ENCODE results near the gene ADAM19.

The ADAM19 gene

GRCh38 chr5:157561110-157561509, 14.5 kb downstream of the ADAM19 start:
- no peak for DNase-seq

- no peak for DNase-seq
Measured at GRCh38 chr5:157559301-157559700, 16.3 kb downstream of the ADAM19 start.

GRCh38 chr5:157558681-157559080, 16.9 kb downstream of the ADAM19 start:
- no peak for DNase-seq

GRCh38 chr5:157558041-157558595, 17.5 kb downstream of the ADAM19 start:
- DNase-seq, result no peak

GRCh38 chr5:157556615-157557418, 18.8 kb downstream of the ADAM19 start:
- no peak for DNase-seq

- no peak for DNase-seq
Measured at GRCh38 chr5:157555037-157555640, 20.4 kb downstream of the ADAM19 start.

- no peak for DNase-seq
Measured at GRCh38 chr5:157554179-157555036, 21.2 kb downstream of the ADAM19 start.

- DNase-seq, result no peak
Measured at GRCh38 chr5:157552650-157553049, 22.9 kb downstream of the ADAM19 start.

- no peak for DNase-seq
Measured at GRCh38 chr5:157550663-157551062, 24.9 kb downstream of the ADAM19 start.

GRCh38 chr5:157549954-157550549, 25.5 kb downstream of the ADAM19 start:
- no peak for DNase-seq

GRCh38 chr5:157549283-157549629, 26.3 kb downstream of the ADAM19 start:
- DNase-seq, result no peak

GRCh38 chr5:157548513-157549282, 26.9 kb downstream of the ADAM19 start:
- no peak for DNase-seq

- no peak for DNase-seq
Measured at GRCh38 chr5:157547941-157548512, 27.5 kb downstream of the ADAM19 start.

GRCh38 chr5:157546456-157547100, 29.0 kb downstream of the ADAM19 start:
- no peak for DNase-seq

- no peak for DNase-seq
Measured at GRCh38 chr5:157545610-157546310, 29.8 kb downstream of the ADAM19 start.

GRCh38 chr5:157544623-157544989, 31.0 kb downstream of the ADAM19 start:
- no peak for DNase-seq

GRCh38 chr5:157543825-157544622, 31.6 kb downstream of the ADAM19 start:
- no peak for DNase-seq

- no peak for DNase-seq
Measured at GRCh38 chr5:157542282-157543000, 33.1 kb downstream of the ADAM19 start.
